HG02798 (cell line): ENCODE data around the gene RERG.
"Not testable (repeated sequence)": the region's sequence is repeated elsewhere in the genome, so short reads cannot be mapped to it uniquely, and the experiment has no call there.

Experiments
- ATAC-seq: cut with Tn5 transposase; IDR thresholded peaks from one replicate; pipeline ENCODE4 v1.9.1; 2021; ENCODE audit warnings: mild to moderate bottlenecking; ENCODE audit not compliant: unreplicated experiment, poor library complexity

Gene RERG

GRCh38 chr12:15154103-15154502, 67.1 kb downstream of the RERG start:
- no peak for ATAC-seq

- no peak for ATAC-seq
Observed at GRCh38 chr12:15152868-15153267, 68.3 kb downstream of the RERG start.

- no peak for ATAC-seq
Observed at GRCh38 chr12:15152456-15152855, 68.8 kb downstream of the RERG start.

- no peak for ATAC-seq
Observed at GRCh38 chr12:15151161-15152091, 69.8 kb downstream of the RERG start.

GRCh38 chr12:15146585-15146984, 74.6 kb downstream of the RERG start:
- no peak for ATAC-seq

- no peak for ATAC-seq
Observed at GRCh38 chr12:15143467-15143866, 77.8 kb downstream of the RERG start.

- no peak for ATAC-seq
Observed at GRCh38 chr12:15142711-15143110, 78.5 kb downstream of the RERG start.

GRCh38 chr12:15131431-15131830, 89.8 kb downstream of the RERG start:
- no peak for ATAC-seq

GRCh38 chr12:15130541-15130940, 90.7 kb downstream of the RERG start:
- no peak for ATAC-seq

GRCh38 chr12:15123401-15123800, 97.8 kb downstream of the RERG start:
- ATAC-seq = no peak

GRCh38 chr12:15122344-15122743, 98.9 kb downstream of the RERG start:
- no peak for ATAC-seq

- ATAC-seq = no peak
Observed at GRCh38 chr12:15118955-15119354, 102.3 kb downstream of the RERG start.

GRCh38 chr12:15116983-15117382, 104.2 kb downstream of the RERG start:
- no peak for ATAC-seq

- ATAC-seq = no peak
Observed at GRCh38 chr12:15116086-15116485, 105.1 kb downstream of the RERG start.

GRCh38 chr12:15115434-15115833, 105.8 kb downstream of the RERG start:
- ATAC-seq = no peak

- no peak for ATAC-seq
Observed at GRCh38 chr12:15114501-15114900, 106.7 kb downstream of the RERG start.

GRCh38 chr12:15092826-15093225, 128.4 kb downstream of the RERG start:
- ATAC-seq = no peak

GRCh38 chr12:15090441-15090840, 130.8 kb downstream of the RERG start:
- ATAC-seq = no peak

- ATAC-seq = no peak
Observed at GRCh38 chr12:15088105-15088504, 133.1 kb downstream of the RERG start.

- not testable (repeated sequence) for ATAC-seq
Observed at GRCh38 chr12:15077751-15078150, 143.5 kb downstream of the RERG start.

- no peak for ATAC-seq
Observed at GRCh38 chr12:15074351-15074750, 146.9 kb downstream of the RERG start.

GRCh38 chr12:15059123-15059522, 162.1 kb downstream of the RERG start:
- no peak for ATAC-seq
